ENCODE measurements around the gene CHST1. TPM values are rescaled to one million over a fixed set of nuclear protein-coding genes. Genes with fewer than 3 reads are reported as not detected.
A peak's percentile ranks its signal among the peaks of the same experiment; 100 is the strongest.

Gene CHST1
- total and polyA plus RNA-seq, 7 experiments from 2014 or later: not detected

- H3K27ac Mint-ChIP-seq: no peak overlapping the region
- peaks cover 0 to 3% (median 0%) of the 10 kb centered on the region in 5 donors for H3K36me3 Mint-ChIP-seq
- Histone ChIP-seq H3K36me3 (ENCODE audit: control insufficient read depth in 2 of 3, insufficient read depth in 3 of 3, low read length in 3 of 3) (no peaks in the 10 kb centered on the region), H3K9me3 (ENCODE audit: control insufficient read depth in 2 of 3, low read length in 3 of 3) (no peaks in the 10 kb centered on the region), H3K27me3 (ENCODE audit: control insufficient read depth in 2 of 2, insufficient read depth in 2 of 2, low read length in 2 of 2) (no peaks in the 10 kb centered on the region), H3K4me3 (ENCODE audit: low read length) (no peak overlapping the region), H3K4me1 (ENCODE audit: control insufficient read depth in 2 of 2, insufficient read depth in 2 of 2, low read length in 2 of 2) (no peaks in the 10 kb centered on the region), H3K27ac (ENCODE audit: low read depth, low read length) (no peak overlapping the region)
- intact Hi-C loops (cut with micrococcal nuclease): no loop called here
- no peak overlapping the region for H3K4me3 Mint-ChIP-seq
- H3K9me3 Mint-ChIP-seq: peaks cover 0 to 5% (median 0%) of the 10 kb centered on the region in 11 donors
- ATAC-seq (no peak), DNase-seq (no peak)
- CTCF ChIA-PET: no interaction called here
- H3K27me3 Mint-ChIP-seq: peaks cover 21 to 49% (median 39%) of the 10 kb centered on the region in 5 donors
- POLR2A ChIA-PET: no interaction called here
- peaks cover 0 to 8% (median 0%) of the 10 kb centered on the region in 7 donors for H3K4me1 Mint-ChIP-seq
Measured at GRCh38 chr11:45702511-45702910, 37.1 kb upstream of the CHST1 start.

- POLR2A ChIA-PET: no interaction called here
- intact Hi-C loops (cut with micrococcal nuclease): no loop called here
- Mint-ChIP-seq H3K36me3 (peaks cover 0 to 3% (median 0%) of the 10 kb centered on the region in 5 donors), H3K27ac (no peak overlapping the region), H3K9me3 (peaks cover 0 to 5% (median 0%) of the 10 kb centered on the region in 11 donors), H3K27me3 (peaks cover 9 to 43% (median 17%) of the 10 kb centered on the region in 5 donors), H3K4me1 (peaks cover 0 to 8% (median 0%) of the 10 kb centered on the region in 7 donors), H3K4me3 (peak overlapping the region in 1 of 10 donors; percentile 18)
- CTCF ChIA-PET: no interaction called here
- Histone ChIP-seq H3K27ac (ENCODE audit: low read depth, low read length) (no peak overlapping the region), H3K4me1 (ENCODE audit: control insufficient read depth in 2 of 2, insufficient read depth in 2 of 2, low read length in 2 of 2) (no peaks in the 10 kb centered on the region), H3K9me3 (ENCODE audit: control insufficient read depth in 2 of 3, low read length in 3 of 3) (no peaks in the 10 kb centered on the region), H3K36me3 (ENCODE audit: control insufficient read depth in 2 of 3, insufficient read depth in 3 of 3, low read length in 3 of 3) (no peaks in the 10 kb centered on the region), H3K27me3 (ENCODE audit: control insufficient read depth in 2 of 2, insufficient read depth in 2 of 2, low read length in 2 of 2) (no peaks in the 10 kb centered on the region), H3K4me3 (ENCODE audit: low read length) (no peak overlapping the region)
- DNase-seq (no peak), ATAC-seq (no peak)
Measured at GRCh38 chr11:45698777-45699497, 33.5 kb upstream of the CHST1 start.

DNA sequence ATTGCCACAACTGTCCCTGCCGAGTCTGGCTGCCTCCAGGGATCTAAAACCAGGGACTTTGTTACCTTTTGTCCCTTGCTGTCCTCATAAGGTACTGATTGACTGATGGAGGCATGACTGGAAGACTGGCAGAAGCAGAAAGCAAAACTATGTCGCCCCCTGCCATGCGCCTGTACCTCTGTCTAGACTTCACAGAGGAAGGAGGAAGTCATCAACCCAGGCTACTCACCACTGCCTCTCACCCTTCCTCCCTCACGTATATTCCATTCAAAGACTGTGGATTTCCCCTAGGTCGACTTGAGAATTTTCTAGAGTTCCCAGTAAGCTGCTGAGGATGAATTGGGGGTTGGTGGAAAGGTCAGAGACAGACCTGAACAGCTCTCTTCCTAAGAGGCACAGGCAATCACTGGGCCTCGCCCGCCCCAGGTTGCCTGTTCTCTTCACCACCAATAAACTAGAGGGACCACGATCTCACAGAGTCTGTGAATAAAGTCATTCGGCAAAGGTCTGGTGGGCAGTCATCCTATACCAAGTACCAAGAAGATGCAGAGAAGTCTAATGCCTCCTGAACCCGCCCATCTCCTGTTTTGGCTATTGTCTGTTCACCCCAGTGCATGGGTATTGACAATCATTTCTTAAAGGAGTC is 27.5 kb upstream of the CHST1 start:
- no peaks in the 10 kb centered on the region for H3K9me3 ChIP-seq (ENCODE audit: control insufficient read depth in 2 of 3, low read length in 3 of 3)
- H3K4me1 ChIP-seq (ENCODE audit: control insufficient read depth in 2 of 2, insufficient read depth in 2 of 2, low read length in 2 of 2): no peaks in the 10 kb centered on the region
- ChIA-PET POLR2A (no interaction called here), CTCF (no interaction called here)
- no peak overlapping the region for H3K27ac ChIP-seq (ENCODE audit: low read depth, low read length)
- H3K4me1 Mint-ChIP-seq: peaks cover 0 to 5% (median 0%) of the 10 kb centered on the region in 7 donors
- no peak overlapping the region for H3K4me3 ChIP-seq (ENCODE audit: low read length)
- H3K4me3 Mint-ChIP-seq: no peak overlapping the region
- intact Hi-C loops (cut with micrococcal nuclease): no loop called here
- DNase-seq (no peak), ATAC-seq (no peak)
- H3K9me3 Mint-ChIP-seq: no peaks in the 10 kb centered on the region
- H3K27ac Mint-ChIP-seq: no peak overlapping the region
- H3K27me3 ChIP-seq (ENCODE audit: control insufficient read depth in 2 of 2, insufficient read depth in 2 of 2, low read length in 2 of 2): no peaks in the 10 kb centered on the region
- peaks cover 4 to 11% (median 9%) of the 10 kb centered on the region in 5 donors for H3K27me3 Mint-ChIP-seq
- H3K36me3 ChIP-seq (ENCODE audit: control insufficient read depth in 2 of 3, insufficient read depth in 3 of 3, low read length in 3 of 3): no peaks in the 10 kb centered on the region
- no peaks in the 10 kb centered on the region for H3K36me3 Mint-ChIP-seq

DNA sequence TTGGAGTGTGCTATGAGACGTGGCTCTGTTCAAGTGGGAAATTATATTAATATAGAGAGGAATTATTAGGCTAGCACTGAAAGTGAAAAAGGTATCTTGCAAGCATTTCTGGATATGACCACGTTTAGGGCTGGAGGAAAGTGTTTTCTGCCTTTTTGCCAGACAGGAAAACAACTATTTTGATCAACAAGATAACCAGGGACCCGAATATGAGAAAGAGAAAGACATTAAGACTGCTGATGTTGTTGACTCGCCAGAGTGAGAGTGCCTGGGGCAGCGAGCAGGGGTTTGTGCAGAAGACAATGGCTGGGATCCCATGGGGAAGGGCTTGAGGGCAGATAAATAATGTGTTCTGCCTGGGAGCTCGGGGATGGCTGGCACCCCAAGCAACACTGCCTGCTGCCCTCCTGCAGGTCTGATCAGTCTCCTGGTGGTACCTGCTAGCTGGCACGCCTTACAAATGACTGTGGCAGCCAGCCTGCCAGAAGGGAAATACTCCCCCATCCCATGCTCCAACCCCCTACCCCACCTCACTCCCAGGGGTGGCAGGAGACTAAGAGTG is 23.1 kb upstream of the CHST1 start:
- Mint-ChIP-seq H3K36me3 (no peaks in the 10 kb centered on the region), H3K27me3 (peaks cover 4 to 27% (median 10%) of the 10 kb centered on the region in 5 donors)
- CTCF ChIA-PET: no interaction called here

DNA sequence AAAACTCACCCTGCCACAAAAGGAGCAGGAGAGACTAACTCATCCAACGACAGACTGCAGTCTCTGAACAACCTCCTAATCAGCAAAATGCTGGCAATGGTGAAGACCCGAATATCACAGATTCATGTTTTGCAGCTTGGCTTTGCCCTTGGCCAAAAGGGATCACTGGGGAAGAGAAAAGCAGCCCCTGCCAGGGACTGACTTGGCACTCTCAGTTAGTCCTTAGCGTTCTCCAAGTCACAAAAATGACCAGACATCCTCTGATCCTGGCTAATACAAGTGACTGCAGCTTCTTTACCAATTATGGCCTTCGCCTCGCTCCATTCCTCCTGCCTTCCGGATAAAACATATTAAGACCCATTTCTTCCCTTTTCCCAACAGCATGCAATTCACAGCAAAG is 22.4 kb upstream of the CHST1 start:
- no peaks in the 10 kb centered on the region for H3K9me3 ChIP-seq (ENCODE audit: control insufficient read depth in 2 of 3, low read length in 3 of 3)
- peaks cover 4 to 28% (median 10%) of the 10 kb centered on the region in 5 donors for H3K27me3 Mint-ChIP-seq
- H3K27ac Mint-ChIP-seq: no peak overlapping the region
- no peaks in the 10 kb centered on the region for H3K36me3 ChIP-seq (ENCODE audit: control insufficient read depth in 2 of 3, insufficient read depth in 3 of 3, low read length in 3 of 3)
- no peak overlapping the region for H3K4me3 Mint-ChIP-seq
- H3K4me3 ChIP-seq (ENCODE audit: low read length): no peak overlapping the region
- H3K36me3 Mint-ChIP-seq: no peaks in the 10 kb centered on the region
- ChIA-PET CTCF (no interaction called here), POLR2A (no interaction called here)
- no peaks in the 10 kb centered on the region for H3K4me1 ChIP-seq (ENCODE audit: control insufficient read depth in 2 of 2, insufficient read depth in 2 of 2, low read length in 2 of 2)
- H3K27me3 ChIP-seq (ENCODE audit: control insufficient read depth in 2 of 2, insufficient read depth in 2 of 2, low read length in 2 of 2): no peaks in the 10 kb centered on the region
- no peaks in the 10 kb centered on the region for H3K9me3 Mint-ChIP-seq
- DNase-seq (no peak), ATAC-seq (no peak)
- peaks cover 0 to 5% (median 0%) of the 10 kb centered on the region in 7 donors for H3K4me1 Mint-ChIP-seq
- H3K27ac ChIP-seq (ENCODE audit: low read depth, low read length): no peak overlapping the region
- intact Hi-C loops (cut with micrococcal nuclease): no loop called here

More for the DNA sequence above, 23.1 kb upstream of the CHST1 start:
- Mint-ChIP-seq H3K9me3 (no peaks in the 10 kb centered on the region), H3K4me1 (peaks cover 0 to 5% (median 0%) of the 10 kb centered on the region in 7 donors), H3K4me3 (no peak overlapping the region), H3K27ac (no peak overlapping the region)
- no peaks in the 10 kb centered on the region for H3K4me1 ChIP-seq (ENCODE audit: control insufficient read depth in 2 of 2, insufficient read depth in 2 of 2, low read length in 2 of 2)
- intact Hi-C loops (cut with micrococcal nuclease): no loop called here
- no peak overlapping the region for H3K4me3 ChIP-seq (ENCODE audit: low read length)
- H3K36me3 ChIP-seq (ENCODE audit: control insufficient read depth in 2 of 3, insufficient read depth in 3 of 3, low read length in 3 of 3): no peaks in the 10 kb centered on the region
- no peak overlapping the region for H3K27ac ChIP-seq (ENCODE audit: low read depth, low read length)
- H3K9me3 ChIP-seq (ENCODE audit: control insufficient read depth in 2 of 3, low read length in 3 of 3): no peaks in the 10 kb centered on the region
- no peak for DNase-seq
- POLR2A ChIA-PET: no interaction called here
- ATAC-seq: no peak
- H3K27me3 ChIP-seq (ENCODE audit: control insufficient read depth in 2 of 2, insufficient read depth in 2 of 2, low read length in 2 of 2): no peaks in the 10 kb centered on the region

GRCh38 chr11:45685964-45686537 is 20.6 kb upstream of the CHST1 start:
- H3K4me3 Mint-ChIP-seq: no peak overlapping the region
- no peak for DNase-seq
- ChIA-PET CTCF (no interaction called here), POLR2A (no interaction called here)
- H3K36me3 ChIP-seq (ENCODE audit: control insufficient read depth in 2 of 3, insufficient read depth in 3 of 3, low read length in 3 of 3): no peaks in the 10 kb centered on the region
- H3K27me3 ChIP-seq (ENCODE audit: control insufficient read depth in 2 of 2, insufficient read depth in 2 of 2, low read length in 2 of 2): no peaks in the 10 kb centered on the region
- no peak overlapping the region for H3K4me3 ChIP-seq (ENCODE audit: low read length)
- no peak overlapping the region for H3K27ac ChIP-seq (ENCODE audit: low read depth, low read length)
- no peaks in the 10 kb centered on the region for H3K36me3 Mint-ChIP-seq
- H3K27ac Mint-ChIP-seq: no peak overlapping the region
- intact Hi-C loops (cut with micrococcal nuclease): no loop called here
- no peaks in the 10 kb centered on the region for H3K9me3 ChIP-seq (ENCODE audit: control insufficient read depth in 2 of 3, low read length in 3 of 3)
- no peaks in the 10 kb centered on the region for H3K9me3 Mint-ChIP-seq
- H3K4me1 ChIP-seq (ENCODE audit: control insufficient read depth in 2 of 2, insufficient read depth in 2 of 2, low read length in 2 of 2): no peaks in the 10 kb centered on the region
- H3K4me1 Mint-ChIP-seq: peaks cover 0 to 5% (median 0%) of the 10 kb centered on the region in 7 donors
- peaks cover 7 to 28% (median 10%) of the 10 kb centered on the region in 5 donors for H3K27me3 Mint-ChIP-seq
- ATAC-seq: no peak

All from naive thymus-derived CD4-positive, alpha-beta T cell (primary cell).